Activated B cell treated with CpG ODN at 0.5 μM for 24 hours (primary cell): ENCODE measurements around the gene INPP5F. TPM values are rescaled to one million over a fixed set of nuclear protein-coding genes. Genes with fewer than 3 reads are reported as not detected.

Experiments
- ATAC-seq: fragments of 200-7000 bp; cut with Tn5 transposase; one replicate; pipeline ENCODE4 v1.10.0; 2021; ENCODE audit warnings: low read depth, mild to moderate bottlenecking, moderate library complexity
- CTCF ChIA-PET: fragments of 350-600 bp; sonication (Branson Sonifier 250); formaldehyde crosslinking; loops from one replicate; lab custom pipeline; 2021; ENCODE audit warnings: antibody characterized with exemption; lab: Charles Lee
- POLR2A ChIA-PET: fragments of 350-600 bp; sonication (Branson Sonifier 250); formaldehyde crosslinking; loops from one replicate; lab custom pipeline; 2021; ENCODE audit warnings: antibody characterized with exemption; lab: Charles Lee
- DNase-seq: peaks from one replicate; pipeline ENCODE4 v3.0.0; 2022
- H3K27ac Mint-ChIP-seq: one replicate; pipeline ENCODE4 v1.8.0; 2020; ENCODE audit warnings: mixed read lengths
- H3K27me3 Mint-ChIP-seq: one replicate; pipeline ENCODE4 v1.8.0; 2021; ENCODE audit warnings: mixed read lengths
- H3K36me3 Mint-ChIP-seq: one replicate; pipeline ENCODE4 v1.8.0; 2021; ENCODE audit warnings: low read depth, mixed read lengths
- H3K4me1 Mint-ChIP-seq: one replicate; pipeline ENCODE4 v1.8.0; 2021; ENCODE audit warnings: mixed read lengths
- H3K4me3 Mint-ChIP-seq: one replicate; pipeline ENCODE4 v1.8.0; 2020; ENCODE audit warnings: mild to moderate bottlenecking, mixed read lengths
- H3K9me3 Mint-ChIP-seq: one replicate; pipeline ENCODE4 v1.8.0; 2020; ENCODE audit warnings: mixed read lengths
- intact Hi-C: fragments of 100-400 bp; cut with micrococcal nuclease; formaldehyde crosslinking; loops from one replicate; pipeline ENCODE4 v1.15.1; 2024
- total RNA-seq: library from RNA; stranded (reverse); gene quantifications from 2 replicates; pipeline ENCODE4 v1.2.3, GENCODE V29; 2022
- TF ChIP-seq, protein P1 (sequence below): fragments of 200-600 bp; IDR thresholded peaks from one replicate; pipeline ENCODE4 v1.8.0; 2022; ENCODE audit warnings: antibody characterized with exemption, mild to moderate bottlenecking

The INPP5F gene
- total RNA-seq, 1 donor from 2014 or later, result 53.5 TPM

DNA sequence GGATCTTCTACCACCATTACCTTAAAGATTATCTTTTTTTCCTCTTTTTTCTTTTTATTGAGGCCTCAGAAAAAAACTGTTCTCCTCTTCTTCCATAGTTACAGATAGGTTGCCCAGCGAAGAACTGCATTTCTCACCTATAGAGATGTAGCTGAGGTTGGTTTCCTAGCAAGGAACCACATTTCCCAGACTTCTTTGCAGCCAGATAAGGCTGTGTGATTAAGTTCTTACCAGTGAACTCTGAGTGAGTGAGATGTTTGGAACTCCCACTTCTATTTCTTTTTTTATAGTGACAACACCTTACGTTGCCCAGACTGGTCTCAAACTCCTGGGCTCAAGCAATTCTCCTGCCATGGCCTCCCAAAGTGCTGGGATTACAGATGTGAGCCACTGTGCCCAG, 152.7 kb downstream of the INPP5F start:
- H3K4me3 Mint-ChIP-seq, result no peak overlapping the region
- ATAC-seq (no peak), DNase-seq (no peak)
- no peak overlapping the region for H3K27ac Mint-ChIP-seq
- H3K4me1 Mint-ChIP-seq, result peaks cover 8% of the 10 kb centered on the region
- intact Hi-C loops, result loop anchor here (10.0 kb wide), 1 partner anchor 794 kb away; the partner anchor contains the start of gene EIF3A
- H3K9me3 Mint-ChIP-seq, result no peaks in the 10 kb centered on the region
- no peaks in the 10 kb centered on the region for H3K27me3 Mint-ChIP-seq
- H3K36me3 Mint-ChIP-seq, result no peaks in the 10 kb centered on the region
- ChIA-PET POLR2A (no interaction called here), CTCF (no interaction called here)
- TF ChIP-seq, protein P1, sequence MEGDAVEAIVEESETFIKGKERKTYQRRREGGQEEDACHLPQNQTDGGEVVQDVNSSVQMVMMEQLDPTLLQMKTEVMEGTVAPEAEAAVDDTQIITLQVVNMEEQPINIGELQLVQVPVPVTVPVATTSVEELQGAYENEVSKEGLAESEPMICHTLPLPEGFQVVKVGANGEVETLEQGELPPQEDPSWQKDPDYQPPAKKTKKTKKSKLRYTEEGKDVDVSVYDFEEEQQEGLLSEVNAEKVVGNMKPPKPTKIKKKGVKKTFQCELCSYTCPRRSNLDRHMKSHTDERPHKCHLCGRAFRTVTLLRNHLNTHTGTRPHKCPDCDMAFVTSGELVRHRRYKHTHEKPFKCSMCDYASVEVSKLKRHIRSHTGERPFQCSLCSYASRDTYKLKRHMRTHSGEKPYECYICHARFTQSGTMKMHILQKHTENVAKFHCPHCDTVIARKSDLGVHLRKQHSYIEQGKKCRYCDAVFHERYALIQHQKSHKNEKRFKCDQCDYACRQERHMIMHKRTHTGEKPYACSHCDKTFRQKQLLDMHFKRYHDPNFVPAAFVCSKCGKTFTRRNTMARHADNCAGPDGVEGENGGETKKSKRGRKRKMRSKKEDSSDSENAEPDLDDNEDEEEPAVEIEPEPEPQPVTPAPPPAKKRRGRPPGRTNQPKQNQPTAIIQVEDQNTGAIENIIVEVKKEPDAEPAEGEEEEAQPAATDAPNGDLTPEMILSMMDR, result no peak

Other genes starting within 250 kb of the INPP5F start
- 53.5 and 56.6 TPM in 2 replicates for gene RGS10, start 183.3 kb upstream of the INPP5F start, total RNA-seq
- gene TIAL1, start 129.1 kb upstream of the INPP5F start, total RNA-seq, result 142 and 155 TPM in 2 replicates
- 4.3 and 4.7 TPM in 2 replicates for gene BAG3, start 74.7 kb upstream of the INPP5F start, total RNA-seq
- 39.6 and 41.9 TPM in 2 replicates for gene MCMBP, start 146.8 kb downstream of the INPP5F start, total RNA-seq
- gene SEC23IP, start 166.7 kb downstream of the INPP5F start, total RNA-seq, result 73.8 and 79.9 TPM in 2 replicates